GM18519 (cell line): ENCODE measurements around the gene EHD1.

Source experiments
- ATAC-seq: cut with Tn5 transposase; IDR thresholded peaks from one replicate; pipeline ENCODE4 v1.9.1; 2021; ENCODE audit warnings: mild to moderate bottlenecking, moderate library complexity; ENCODE audit not compliant: unreplicated experiment, low FRiP score

EHD1 gene

DNA sequence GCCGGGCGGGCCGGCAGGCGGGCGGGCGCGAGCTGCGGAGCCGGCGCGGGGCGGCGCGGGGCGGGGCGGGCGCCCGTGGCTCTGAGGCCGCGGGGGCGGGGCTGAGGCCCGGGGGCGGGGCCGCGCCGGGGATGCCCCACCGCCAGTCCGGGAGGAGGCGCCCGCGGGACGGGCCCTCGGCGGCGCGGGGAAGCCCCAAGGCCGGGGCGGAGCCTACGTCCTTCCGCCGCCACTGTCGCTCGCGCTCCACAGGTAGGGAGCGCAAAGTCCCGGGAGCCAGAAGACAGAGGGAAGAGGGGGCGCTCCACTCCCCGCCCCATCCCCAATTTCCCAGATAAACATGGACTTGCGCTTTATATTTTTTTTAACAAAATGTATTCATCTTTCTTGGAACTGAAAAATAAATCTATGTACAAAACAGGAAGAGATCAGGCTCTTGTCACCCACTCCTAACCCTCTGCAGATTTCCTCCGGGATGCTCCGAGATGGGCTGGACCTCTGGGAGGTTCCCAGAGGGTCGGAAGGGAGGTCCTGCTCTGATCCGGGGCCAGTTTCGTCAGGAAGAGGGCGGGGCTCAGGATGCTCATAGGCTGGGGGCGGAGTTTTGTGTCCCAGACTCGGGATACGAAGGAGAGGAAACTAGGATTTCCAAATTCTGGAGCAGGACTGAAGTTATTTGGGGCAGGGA is 75.1 kb downstream of the EHD1 start, which contains the start of gene MAP4K2:
Gene MAP4K2, minus strand, starts transcription at position 57 of the 688 bp plus-strand sequence. CDS start 65 bp downstream, outside the sequence.
- ATAC-seq = no peak

DNA sequence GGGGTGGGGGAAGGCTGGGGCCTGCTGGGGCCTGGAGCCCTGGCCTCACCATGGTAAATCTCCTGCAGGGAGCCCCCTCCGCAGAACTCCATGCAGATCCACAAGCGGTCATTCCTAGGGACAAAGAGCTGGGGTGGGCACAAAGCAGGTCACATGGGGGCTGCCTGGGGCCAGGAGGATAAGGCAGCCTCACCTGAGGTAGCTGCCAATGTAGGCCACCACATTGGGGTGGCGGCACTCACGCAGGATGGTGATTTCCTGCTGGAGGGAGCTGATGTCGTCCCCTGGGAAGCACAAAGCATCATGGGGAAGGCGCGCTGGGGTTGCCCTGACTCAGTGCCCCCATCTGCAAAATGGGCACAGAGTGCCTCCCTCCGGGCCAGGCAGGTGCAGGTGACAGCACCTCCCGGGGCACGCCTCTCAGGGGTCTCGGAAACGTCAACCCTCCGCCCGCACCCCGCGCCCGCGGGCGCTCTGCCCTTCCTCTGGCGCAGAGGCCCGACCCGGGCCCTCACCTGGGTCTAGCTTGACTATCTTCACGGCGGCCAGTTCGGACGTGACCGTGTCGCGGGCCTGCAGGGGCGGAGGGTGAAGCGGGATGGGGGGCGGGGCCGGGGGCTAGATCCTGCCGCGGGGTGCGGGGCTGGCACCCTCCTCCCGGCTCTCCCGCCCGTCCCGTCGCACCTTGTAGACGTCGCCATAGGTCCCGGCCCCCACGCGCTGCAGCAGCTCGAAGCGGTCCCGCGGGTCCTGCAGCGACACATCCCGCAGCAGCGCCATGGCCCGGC is 75.9 kb downstream of the EHD1 start:
- ATAC-seq = no peak
